HG02884 (cell line): Measurements from ENCODE around the gene CFAP20DC.
"Not testable (repeated sequence)": the region's sequence is repeated elsewhere in the genome, so short reads cannot be mapped to it uniquely, and the experiment has no call there.

ENCODE experiments used
- ATAC-seq: cut with Tn5 transposase; IDR thresholded peaks from one replicate; pipeline ENCODE4 v1.9.1; 2021; ENCODE audit warnings: mild to moderate bottlenecking, moderate library complexity; ENCODE audit not compliant: unreplicated experiment

The CFAP20DC gene

DNA sequence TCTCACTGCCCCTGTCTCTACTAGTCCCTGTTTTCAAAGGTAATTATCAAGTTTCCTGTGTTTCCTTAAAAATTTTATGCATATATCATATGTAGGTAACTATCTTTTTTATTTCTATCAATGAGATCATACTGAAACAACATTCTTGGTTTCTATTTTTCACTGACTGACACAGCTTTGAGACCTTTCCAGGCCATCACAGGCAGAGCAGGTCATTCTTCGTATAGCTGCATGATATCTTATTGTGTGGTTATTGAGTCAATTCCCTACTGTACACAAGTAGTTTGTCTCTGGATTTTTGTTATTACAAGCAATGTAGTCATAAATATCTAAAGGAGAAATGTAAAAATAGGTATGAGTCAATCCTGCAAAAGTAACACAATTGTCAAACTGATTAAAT is 169.6 kb downstream of the CFAP20DC start:
- ATAC-seq = no peak

DNA sequence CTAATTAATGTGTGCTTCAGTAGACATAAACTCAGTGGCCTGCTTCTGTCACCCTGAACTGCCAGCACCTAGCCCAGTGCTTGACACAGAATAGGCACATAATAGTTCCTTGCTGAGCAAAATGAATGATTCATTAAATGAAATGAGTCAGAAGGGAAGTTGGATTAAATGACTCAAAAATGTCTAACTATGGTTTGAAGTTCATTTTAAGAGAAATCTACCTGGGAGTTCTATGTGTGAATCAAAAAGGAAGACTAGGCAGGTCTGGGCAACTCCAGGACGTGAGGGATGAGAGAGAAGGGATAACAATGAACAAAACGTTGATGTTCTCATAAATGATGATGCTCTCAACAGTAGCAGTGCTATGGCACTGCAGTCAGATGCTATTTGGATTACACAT is 175.0 kb downstream of the CFAP20DC start:
- peak; percentile 86 for ATAC-seq

DNA sequence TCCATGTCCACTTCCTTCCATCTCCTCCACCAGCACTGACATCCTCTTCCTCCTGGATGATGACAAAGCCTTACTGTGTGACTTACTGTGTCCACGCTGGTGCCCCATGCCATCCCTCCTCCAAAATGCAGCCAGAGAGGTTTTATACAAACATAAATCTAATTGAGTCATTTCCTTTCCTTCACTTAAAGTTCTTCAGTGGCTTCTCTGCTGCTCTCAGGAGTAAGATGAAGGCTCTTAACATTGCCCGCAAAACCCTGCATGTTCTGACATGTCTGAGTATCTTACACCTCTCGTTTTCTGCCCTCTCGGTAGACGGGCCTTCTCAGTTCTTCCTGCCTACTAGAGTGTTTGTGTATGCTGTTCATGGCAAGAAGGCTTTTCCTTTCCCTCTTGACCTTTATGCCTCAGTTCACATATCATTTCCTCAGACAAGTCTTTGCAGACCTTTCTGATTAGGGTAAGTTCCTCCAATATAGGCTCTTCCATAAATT is 175.5 kb downstream of the CFAP20DC start:
- ATAC-seq = peak; percentile 39

DNA sequence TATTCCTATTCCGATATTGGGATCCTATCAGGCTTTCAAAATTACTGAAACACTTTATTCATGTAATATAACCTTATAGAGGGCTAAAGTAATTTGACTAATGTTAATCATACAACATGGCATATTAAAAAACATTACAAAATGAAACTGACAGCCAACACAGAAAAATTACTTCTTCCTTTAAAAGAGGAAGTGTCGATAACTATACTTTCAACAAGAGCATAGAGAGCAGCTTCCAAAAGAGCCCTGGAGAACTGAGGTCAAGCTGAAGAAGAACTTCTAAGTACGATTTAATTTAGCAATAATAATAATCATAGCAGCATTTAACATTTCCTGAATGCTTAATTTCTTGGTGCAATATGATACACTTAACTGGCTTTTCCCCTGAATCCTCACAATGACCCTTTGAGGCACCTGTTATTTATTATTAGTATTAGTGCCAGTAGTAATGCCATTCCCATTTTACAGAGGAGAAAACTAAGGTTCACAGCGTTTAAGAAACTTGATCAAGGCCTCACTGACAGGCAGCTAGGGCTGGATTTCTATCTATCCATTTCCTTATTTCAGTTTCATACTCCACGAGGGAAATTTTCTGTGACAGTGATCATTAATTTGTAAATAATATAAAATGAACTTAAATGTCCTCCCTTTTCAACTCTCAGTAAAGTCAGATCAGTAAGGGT is 181.6 kb downstream of the CFAP20DC start:
- ATAC-seq = no peak

DNA sequence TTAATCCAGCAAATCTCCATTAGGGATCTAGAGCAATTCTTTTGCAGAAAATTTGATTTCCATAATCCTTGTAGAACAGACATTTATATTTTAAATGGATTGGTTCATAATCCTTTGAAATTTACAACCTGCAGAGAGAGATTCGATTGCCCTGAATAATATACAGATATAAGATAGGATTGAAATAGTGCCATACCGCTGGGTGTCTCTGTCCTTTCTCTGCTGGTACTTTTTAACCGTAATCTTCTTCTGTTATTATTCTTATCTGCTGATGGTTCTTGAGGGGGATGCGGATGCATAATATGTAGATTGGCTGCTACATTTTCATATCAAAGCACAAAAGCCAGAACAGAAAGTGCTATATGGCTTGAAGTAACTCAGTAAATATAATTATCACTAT is 182.2 kb downstream of the CFAP20DC start:
- ATAC-seq = no peak

DNA sequence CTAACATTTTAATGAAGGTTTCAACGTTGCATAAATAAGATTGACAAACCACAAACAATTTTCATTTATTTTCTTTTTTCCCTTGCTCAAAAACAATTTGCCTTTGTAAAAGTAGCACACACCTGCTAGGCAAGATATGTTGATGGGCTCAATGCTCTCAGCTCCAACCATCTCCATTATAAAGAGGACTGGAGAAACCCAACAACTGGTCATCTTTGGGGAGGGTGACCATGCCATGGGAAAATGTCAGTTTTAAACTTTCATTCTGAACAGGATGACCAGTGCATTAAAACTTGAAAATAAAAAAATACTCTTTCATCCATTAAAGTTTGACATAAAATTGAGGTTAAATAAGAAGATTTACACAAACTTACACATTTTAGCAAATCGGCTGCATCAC is 183.7 kb downstream of the CFAP20DC start:
- no peak for ATAC-seq

DNA sequence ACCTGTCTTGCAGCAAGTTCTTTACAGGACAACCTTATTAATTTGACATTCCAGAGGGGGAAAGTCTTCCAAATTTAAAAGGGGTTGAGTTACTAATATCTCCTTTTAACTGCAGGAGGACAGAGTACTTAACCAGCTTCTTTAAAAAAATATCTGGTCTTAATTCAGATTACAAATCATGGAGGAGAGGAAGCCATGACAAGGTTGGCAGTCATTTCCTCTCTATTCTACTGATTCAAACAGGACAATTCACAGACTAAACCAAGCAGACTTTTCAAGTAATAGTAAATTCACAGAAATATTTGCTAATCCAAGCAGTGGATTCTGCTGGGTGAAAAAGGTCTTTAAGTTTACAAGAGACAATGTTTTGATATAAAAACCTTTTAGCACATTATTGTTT is 185.3 kb downstream of the CFAP20DC start:
- ATAC-seq = no peak

DNA sequence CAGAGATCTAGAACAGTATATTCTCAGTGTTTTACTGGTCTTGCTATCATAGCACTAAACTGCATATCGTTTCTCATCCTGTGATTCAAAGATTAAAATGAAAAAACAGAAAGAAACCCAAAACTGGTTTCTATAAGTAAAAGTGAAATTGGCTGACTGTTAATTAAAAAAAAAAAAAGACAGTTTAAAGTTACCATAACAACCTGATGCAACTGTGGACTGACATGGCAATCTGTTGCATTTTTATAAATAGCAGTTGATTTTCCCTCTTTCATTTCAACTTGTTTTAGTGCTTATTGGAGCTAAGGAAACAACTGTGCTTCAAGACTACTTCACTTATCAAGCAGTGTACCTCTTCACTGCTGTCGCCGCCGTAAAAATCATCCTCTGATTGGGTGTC is 186.6 kb downstream of the CFAP20DC start:
- ATAC-seq = no peak

DNA sequence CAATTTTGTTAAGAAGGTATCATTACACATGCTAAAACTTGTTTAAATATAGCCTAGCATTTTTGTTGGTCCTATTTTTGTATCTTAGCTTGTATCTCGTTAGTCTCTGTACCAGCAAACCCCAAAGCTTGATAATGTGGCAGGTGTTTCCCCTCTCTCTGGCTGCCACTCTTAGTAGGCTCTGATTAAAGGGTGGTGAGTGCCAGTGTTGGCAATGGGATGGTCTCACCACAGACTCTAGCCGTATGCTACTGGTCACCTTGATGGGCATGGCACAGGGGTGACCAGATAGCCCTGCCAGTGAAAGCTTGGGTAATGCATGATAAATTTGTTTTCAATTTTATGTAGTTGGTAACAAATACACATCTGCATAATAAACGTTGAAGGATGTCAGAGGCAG is 188.3 kb downstream of the CFAP20DC start:
- no peak for ATAC-seq

DNA sequence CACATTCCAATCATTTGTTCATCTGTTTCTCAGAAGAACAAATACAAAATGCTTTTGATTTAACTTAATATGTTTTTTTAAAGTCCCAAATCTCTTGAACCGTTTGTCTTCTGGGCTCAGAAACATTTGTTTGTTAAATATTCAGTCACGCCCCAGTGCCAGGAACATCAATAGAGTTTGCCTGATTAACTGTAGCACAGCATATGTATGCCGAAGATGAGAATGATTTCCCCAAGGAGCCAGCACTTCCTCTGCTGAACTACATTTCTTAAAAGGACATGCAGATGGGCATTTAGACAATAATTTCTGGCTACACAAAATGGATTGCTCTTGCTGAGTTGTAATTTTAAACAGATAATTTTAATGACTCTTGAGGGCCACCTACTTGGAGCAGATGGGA is 191.7 kb downstream of the CFAP20DC start:
- ATAC-seq = no peak

DNA sequence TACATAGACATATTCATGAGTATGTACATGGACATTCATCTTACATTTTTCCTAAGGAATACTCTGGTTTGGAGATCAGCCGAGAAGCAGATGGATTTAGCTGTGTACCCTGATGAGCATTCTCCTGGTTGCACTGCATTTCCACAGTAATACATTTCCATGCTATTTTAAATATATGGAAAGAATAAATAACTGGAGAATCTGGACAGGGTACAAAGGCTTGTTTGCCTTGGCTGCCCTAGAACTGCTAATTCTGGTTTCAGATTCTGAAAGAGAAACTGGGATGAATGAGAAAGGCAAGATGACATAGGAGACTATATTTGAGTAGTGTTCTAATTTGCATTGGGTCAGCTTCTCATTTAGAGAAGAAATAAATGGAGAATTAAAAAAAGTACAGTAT is 192.4 kb downstream of the CFAP20DC start:
- ATAC-seq = no peak

DNA sequence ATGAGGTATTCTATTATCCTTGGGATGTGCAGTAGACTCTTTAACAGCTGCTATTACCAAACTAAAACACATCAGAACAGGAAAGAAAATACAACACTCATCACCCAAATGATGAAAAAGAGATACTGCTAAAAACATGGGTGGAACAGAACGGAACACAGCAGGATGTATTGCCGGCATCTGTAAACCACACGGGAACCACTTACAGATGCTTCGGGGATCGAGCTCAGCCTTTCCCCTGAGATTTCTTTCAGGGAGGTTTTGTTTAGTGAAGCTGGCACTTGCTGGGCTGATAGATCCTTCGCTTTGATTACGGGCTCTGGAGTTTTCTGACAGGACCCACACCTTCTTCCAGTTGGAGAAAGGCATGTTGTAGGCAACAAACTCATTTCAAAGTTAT is 201.0 kb downstream of the CFAP20DC start:
- ATAC-seq = no peak

DNA sequence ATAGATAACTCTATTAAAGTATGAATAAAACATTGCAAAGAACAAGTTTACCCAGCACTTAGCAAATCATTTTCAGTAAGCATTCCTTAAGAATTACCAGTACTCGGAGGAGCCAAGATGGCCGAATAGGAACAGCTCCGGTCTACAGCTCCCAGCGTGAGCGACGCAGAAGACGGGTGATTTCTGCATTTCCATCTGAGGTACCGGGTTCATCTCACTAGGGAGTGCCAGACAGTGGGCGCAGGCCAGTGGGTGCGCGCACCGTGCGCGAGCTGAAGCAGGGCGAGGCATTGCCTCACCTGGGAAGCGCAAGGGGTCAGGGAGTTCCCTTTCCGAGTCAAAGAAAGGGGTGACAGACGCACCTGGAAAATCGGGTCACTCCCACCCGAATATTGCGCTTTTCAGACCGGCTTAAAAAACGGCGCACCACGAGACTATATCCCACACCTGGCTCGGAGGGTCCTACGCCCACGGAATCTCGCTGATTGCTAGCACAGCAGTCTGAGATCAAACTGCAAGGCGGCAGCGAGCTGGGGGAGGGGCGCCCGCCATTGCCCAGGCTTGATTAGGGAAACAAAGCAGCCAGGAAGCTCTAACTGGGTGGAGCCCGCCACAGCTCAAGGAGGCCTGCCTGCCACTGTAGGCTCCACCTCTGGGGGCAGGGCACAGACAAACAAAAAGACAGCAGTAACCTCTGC is 207.6 kb downstream of the CFAP20DC start:
- not testable (repeated sequence) for ATAC-seq

DNA sequence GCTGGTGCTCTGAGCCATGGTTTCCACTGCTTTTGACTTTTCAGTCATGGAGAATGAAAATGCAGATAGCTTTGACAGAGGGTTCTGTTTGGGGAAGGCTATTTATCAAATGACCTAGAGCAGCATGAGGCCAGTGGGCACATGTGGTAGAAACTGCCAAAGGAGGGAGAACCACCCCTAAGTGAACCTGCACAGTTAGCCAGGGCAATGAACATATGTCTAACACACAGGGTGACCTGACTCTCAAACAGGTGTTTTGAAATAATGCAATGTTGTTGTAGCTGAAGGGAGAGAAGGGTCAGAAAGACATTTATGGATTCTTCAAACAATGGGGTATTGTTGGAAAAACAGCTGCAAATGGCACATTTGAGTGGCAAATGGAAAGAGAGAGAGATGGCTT is 208.9 kb downstream of the CFAP20DC start:
- no peak for ATAC-seq

DNA sequence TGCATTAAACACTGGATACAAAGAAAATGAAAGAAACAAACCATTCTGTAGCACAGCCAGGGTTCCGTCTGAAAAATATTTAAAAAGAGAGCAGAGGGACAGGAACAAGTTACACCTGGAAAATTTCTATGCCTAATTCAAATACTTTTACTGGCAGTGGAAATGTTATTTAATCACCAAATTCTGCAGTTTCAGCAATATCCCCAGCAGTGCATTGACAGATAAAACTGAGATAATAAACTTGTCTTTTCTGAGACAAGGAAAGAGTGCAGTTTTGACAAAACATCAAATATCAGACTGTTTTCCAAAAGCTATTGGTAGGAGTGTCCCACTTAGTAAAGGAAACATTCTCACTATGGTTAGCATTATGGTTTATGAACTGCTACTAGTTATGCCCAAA is 209.9 kb downstream of the CFAP20DC start:
- ATAC-seq = no peak

DNA sequence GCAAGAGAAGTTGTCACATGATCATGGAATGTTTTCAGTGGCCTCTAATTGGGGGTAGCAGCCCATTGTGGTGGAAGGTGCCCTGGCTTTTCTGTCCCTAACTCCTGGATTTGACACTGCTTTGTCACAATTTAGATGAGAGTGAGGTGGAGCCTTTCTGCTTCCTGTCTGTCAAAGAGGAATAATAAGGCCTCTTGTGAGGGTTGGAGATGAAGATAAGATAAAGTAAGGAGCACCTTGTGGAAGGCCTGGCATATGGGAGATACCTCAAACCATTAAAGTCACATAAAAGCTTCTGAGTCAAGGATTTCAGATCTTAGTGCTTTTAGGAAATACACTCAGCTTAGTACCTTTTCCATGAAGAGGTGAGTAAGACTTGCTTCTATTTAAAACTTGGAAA is 210.6 kb downstream of the CFAP20DC start:
- ATAC-seq = no peak

DNA sequence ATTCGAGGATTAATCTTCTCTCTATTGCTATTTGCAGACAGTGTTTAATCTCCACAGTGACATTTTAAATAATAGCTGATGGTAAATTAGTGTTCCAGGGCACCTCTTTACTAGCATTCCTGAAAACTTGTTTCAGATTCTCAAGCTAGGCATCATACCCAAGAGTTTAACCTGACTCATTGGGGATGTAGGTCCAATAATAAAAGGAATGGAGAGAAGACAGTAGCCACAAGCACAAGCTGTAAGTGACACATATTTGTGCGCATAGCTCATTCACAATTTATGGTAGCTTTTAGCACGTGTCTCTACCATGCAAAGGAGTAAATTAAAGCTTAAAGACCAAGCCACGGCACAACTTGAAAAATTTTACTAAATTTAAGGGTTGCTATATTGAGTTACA is 212.0 kb downstream of the CFAP20DC start:
- no peak for ATAC-seq

DNA sequence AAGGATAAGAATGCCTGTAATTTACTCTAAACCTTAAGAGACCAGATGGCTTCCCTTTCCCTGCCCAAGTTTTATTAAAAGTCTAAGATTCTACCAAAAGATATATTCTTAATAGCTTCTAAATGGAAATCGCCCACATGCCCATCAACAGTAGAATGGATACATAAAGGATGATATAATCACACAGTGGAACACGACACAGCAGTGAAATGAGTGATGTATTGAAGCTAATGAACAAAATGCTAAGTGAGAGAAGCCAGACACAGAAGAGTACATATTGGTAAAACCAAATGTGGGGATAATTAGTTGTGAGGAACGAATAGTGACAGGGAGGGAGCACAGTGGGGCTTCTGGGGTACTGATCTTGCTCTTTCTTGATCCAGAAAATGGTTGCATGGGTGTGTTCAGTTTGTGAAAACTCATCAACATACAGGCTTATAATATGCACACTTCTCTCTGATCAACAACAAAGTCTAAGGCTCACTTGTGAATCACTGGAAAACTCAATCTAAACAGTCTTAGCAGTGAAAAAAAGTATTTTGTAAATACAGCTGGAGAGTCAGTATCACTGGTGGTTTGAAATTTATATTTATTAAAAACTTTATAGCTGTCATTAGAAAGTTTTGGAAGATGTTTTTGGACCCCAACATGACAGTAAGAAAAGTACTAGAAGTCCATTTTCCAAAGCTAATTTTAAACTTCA is 212.5 kb downstream of the CFAP20DC start:
- ATAC-seq = no peak

DNA sequence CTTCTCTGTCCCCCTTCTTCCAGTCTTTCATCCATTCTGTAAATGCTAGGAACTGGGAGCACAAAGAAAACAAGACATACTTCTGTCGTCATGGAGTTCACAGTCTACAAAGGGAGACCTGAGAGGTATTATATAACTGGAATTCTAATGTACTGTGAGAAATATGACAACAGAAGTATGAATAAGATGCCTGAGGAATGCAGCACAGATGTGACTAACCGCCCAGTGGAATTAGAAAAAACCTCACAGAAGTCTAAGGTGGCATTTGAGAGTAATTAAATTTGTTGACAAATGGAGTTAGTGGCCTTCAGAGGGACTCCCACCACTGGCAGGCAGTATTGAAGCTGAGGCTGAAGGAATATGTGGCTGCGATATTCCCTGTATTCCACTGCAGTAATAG is 214.7 kb downstream of the CFAP20DC start:
- ATAC-seq = no peak

DNA sequence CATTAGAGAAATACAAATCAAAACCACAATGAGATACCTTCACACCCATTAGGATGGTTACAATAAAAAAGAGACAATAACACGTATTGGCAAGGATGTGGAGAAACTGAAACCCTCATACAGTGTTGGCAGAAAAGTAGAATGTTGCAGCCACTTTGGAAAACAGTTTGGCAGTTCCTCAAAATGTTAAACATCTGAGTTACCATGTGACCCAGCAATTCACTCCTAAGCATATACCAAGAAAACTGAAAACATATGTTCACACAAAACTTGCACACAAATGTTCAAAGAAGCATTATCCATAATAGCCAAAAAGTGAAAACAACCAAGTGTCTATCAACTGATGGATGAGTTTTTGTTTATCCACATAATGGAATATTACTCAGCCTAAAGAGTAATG is 216.3 kb downstream of the CFAP20DC start:
- ATAC-seq = no peak

DNA sequence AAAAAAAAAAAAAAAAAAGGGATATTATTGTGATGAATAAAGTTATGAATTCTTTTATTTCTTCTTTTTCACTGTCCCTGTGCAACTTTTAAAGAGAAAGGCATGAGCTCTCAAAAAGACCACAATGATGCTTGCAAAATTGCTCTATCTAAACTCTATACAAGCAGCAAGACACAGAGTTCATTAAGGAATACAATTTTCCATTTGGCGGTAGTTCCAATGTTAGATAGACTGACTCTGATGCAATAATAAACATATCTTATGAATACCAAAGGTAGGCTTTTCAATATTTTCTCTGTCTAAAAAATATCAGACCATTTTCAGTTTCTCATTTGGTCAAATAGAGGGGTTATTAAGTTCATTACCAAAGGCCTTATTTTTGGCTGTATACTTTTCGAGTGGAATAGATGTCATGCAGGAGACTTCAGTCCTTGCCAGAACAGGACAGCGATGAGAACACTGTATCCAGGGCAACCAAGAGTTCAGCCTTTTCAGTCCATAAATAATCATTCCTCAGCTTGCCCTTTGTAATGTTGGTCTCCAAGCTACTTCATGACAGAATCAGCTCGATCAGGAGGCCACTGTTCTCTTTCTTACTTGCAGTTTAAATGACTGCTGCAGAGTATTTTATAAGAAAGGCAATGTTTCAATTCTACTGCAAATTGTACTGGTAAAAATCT is 220.4 kb downstream of the CFAP20DC start:
- ATAC-seq = no peak
